ENCODE data around the gene GFOD2. TPM values are rescaled to one million over a fixed set of nuclear protein-coding genes. Genes with fewer than 3 reads are reported as not detected.

The GFOD2 gene
- total and polyA plus RNA-seq, 2 of the 8 experiments (the other 6 are each of a cell fraction or from before 2014, with no cell fraction given): 21.4 to 33.2 TPM

- no peak for TF ChIP-seq SIRT6 (IDR thresholded peaks at IDR 0.05; ENCODE audit: low read length)
- no peak for TF ChIP-seq CBX8 (IDR thresholded peaks at IDR 0.05; ENCODE audit: borderline replicate concordance, low read depth, low read length)
Measured at GRCh38 chr16:67764158-67764667, 45.1 kb upstream of the GFOD2 start (continued).

Measured in H1 (cell line).